Fibroblast of pulmonary artery (primary cell): Measurements from ENCODE around the gene ZNF154.
A peak's percentile ranks its signal among the peaks of the same experiment; 100 is the strongest.

ENCODE experiments used
- DNase-seq: peaks from one replicate; pipeline ENCODE4 v3.0.0-alpha.2; 2010; ENCODE audit warnings: low read depth
- H3K4me3 ChIP-seq: replicated peaks from 2 replicates; pipeline ENCODE4 v1.5.1; 2011; ENCODE audit warnings: low read depth, mild to moderate bottlenecking, control low read depth, low read length, moderate library complexity
- CTCF ChIP-seq: IDR thresholded peaks from 2 replicates; pipeline ENCODE4 v1.5.1; 2011; ENCODE audit warnings: mild to moderate bottlenecking, control low read depth, low read length, inconsistent platforms; ENCODE audit errors: missing control alignments

The ZNF154 gene

GRCh38 chr19:57708641-57709361, at the start of gene ZNF154:
Gene ZNF154, minus strand, starts transcription at chr19:57709204. Its CDS starts 233 bp downstream, at chr19:57708971.
- peak; percentile 84 for DNase-seq
- peak within 1 kb of the TSS; percentile 87 for H3K4me3 ChIP-seq
- TF ChIP-seq CTCF = no peak

- H3K4me3 ChIP-seq = no peak overlapping the region
- no peak for TF ChIP-seq CTCF
- DNase-seq = no peak
These were observed 48.9 kb upstream of the ZNF154 start for GRCh38 chr19:57757941-57758340.

GRCh38 chr19:57755031-57755430, 46.0 kb upstream of the ZNF154 start:
- no peak for DNase-seq
- no peak for TF ChIP-seq CTCF
- no peak overlapping the region for H3K4me3 ChIP-seq

GRCh38 chr19:57754091-57754673, 45.2 kb upstream of the ZNF154 start:
- TF ChIP-seq CTCF = no peak
- H3K4me3 ChIP-seq = no peak overlapping the region
- no peak for DNase-seq

GRCh38 chr19:57748029-57748428, 39.0 kb upstream of the ZNF154 start:
- DNase-seq = no peak
- peak overlapping the region; percentile 91 for H3K4me3 ChIP-seq
- no peak for TF ChIP-seq CTCF

- DNase-seq = no peak
- TF ChIP-seq CTCF = no peak
- peak overlapping the region; percentile 91 for H3K4me3 ChIP-seq
These were observed 38.4 kb upstream of the ZNF154 start for GRCh38 chr19:57747472-57747807.
